UCSD-AML1 (cell line): ENCODE data around the gene TTC12.

Experiments
- DNase-seq: peaks from one replicate; lab custom pipeline; 2025; ENCODE audit not compliant: unreplicated experiment; lab: John Stamatoyannopoulos, UW

Gene TTC12, protein sequence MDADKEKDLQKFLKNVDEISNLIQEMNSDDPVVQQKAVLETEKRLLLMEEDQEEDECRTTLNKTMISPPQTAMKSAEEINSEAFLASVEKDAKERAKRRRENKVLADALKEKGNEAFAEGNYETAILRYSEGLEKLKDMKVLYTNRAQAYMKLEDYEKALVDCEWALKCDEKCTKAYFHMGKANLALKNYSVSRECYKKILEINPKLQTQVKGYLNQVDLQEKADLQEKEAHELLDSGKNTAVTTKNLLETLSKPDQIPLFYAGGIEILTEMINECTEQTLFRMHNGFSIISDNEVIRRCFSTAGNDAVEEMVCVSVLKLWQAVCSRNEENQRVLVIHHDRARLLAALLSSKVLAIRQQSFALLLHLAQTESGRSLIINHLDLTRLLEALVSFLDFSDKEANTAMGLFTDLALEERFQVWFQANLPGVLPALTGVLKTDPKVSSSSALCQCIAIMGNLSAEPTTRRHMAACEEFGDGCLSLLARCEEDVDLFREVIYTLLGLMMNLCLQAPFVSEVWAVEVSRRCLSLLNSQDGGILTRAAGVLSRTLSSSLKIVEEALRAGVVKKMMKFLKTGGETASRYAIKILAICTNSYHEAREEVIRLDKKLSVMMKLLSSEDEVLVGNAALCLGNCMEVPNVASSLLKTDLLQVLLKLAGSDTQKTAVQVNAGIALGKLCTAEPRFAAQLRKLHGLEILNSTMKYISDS

GRCh38 chr11:113314389-113315301, at the start of gene TTC12:
Gene TTC12 (plus strand): TSS chr11:113314583. CDS start chr11:113316258, 1,675 bp downstream.
- no peak for DNase-seq

DNA sequence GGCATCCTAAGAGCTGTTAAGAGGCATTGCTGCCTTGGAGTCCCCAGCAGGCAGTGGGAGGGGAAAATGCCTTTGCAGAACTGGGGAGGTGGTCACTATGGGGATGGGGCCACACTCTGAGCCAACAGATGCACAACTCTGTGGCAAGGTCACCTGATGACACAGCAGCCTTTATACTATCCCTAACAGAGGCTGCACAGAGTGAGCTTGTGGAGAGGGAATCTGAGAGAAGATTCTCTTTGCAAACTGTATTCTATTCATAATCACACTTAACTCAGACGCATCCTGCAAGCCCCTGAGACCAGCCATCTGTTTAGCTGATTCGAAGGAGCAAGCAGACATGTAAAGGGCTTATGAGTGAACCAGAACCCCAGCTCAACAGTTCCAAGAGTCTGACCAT, 49.0 kb upstream of the TTC12 start:
- DNase-seq, result no peak

GRCh38 chr11:113267493-113267892, 46.9 kb upstream of the TTC12 start:
- DNase-seq, result no peak

- no peak for DNase-seq
Observed at GRCh38 chr11:113269096-113269495, 45.3 kb upstream of the TTC12 start.

GRCh38 chr11:113269636-113270035, 44.7 kb upstream of the TTC12 start:
- DNase-seq, result no peak

- DNase-seq, result no peak
Observed at GRCh38 chr11:113270080-113270479, 44.3 kb upstream of the TTC12 start.

- DNase-seq, result no peak
Observed at GRCh38 chr11:113271551-113272245, 42.7 kb upstream of the TTC12 start.

DNA sequence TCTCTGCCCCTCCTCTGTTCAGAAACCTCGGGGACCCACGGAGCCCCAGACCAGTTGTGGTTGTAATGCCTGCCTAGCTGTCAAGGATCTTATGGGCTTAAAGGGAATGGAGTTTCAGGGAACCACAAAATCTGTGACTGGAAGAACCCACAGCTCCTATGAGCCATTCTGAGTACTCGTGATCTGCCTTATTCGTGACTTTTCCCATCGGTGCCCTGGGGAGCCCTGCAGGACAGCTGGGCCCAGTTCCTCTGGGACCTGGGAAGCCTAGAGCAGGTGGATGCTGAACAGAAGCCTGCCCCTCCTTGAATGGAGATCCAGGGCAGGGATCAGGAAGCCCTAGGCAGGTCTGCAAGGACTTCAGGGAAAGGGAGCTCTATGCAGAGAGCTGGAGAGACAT, 42.1 kb upstream of the TTC12 start:
- DNase-seq, result no peak

- no peak for DNase-seq
Observed at GRCh38 chr11:113272927-113273615, 41.3 kb upstream of the TTC12 start.

- no peak for DNase-seq
Observed at GRCh38 chr11:113273720-113274119, 40.7 kb upstream of the TTC12 start.

- no peak for DNase-seq
Observed at GRCh38 chr11:113274713-113275582, 39.4 kb upstream of the TTC12 start.

DNA sequence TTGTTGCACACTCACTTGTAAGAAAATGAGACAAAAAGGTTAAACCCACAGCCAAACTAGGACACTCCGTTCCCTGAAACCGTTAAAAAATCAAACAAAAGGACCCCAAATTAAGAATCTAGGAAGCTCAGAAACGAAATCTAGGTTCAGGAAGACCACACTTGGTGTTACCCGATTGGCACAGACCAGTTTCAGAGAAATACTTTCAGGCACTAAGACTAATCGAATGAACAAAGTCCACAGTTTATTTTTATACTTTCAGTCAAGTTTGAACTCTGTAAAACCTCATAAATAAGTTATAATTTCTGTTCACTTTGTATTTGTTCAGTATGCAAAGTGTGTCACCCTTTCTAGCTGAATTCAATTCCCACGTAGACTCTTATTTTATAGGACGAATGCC, 38.8 kb upstream of the TTC12 start:
- DNase-seq, result no peak

DNA sequence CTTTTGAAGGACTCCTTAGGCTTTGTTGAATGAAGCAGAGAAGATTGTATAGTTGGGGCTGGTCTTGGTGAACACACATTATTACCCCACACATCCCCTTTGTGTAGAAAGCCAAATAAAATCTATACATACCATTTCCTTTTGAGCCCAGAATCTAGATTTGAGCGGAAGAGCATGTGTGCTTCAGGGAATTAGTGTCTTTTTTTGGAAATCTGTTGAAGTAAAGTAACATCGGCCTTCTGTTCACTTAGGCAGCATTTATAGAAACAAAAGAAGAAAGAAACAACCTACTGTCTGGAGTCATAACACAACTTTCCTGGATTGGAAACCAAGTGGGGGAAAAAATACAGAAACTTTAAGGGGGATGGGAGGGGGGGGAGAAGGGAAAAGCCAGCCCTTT, 37.9 kb upstream of the TTC12 start:
- no peak for DNase-seq

- DNase-seq, result no peak
Observed at GRCh38 chr11:113277907-113278306, 36.5 kb upstream of the TTC12 start.

DNA sequence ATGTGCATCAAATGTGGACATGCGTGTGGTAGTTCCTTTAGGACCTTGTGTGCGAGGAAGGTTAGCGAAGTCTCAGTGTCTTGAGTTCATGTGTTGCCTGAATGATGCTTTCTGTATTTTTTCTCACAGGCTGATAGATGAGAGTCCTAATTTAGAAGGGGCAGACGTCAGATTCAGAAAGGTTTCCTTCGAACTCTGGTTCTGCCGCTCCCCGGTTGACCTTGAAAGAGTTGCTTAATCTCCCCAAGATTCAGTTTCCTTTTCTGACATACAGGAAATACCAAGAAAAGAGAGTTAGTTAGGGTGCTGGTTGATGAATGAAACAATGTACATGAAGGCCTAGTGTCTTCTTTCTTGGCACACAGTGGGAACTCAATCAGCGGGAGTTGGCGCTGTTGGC, 35.9 kb upstream of the TTC12 start:
- DNase-seq, result no peak

- DNase-seq, result no peak
Observed at GRCh38 chr11:113278925-113279324, 35.5 kb upstream of the TTC12 start.

DNA sequence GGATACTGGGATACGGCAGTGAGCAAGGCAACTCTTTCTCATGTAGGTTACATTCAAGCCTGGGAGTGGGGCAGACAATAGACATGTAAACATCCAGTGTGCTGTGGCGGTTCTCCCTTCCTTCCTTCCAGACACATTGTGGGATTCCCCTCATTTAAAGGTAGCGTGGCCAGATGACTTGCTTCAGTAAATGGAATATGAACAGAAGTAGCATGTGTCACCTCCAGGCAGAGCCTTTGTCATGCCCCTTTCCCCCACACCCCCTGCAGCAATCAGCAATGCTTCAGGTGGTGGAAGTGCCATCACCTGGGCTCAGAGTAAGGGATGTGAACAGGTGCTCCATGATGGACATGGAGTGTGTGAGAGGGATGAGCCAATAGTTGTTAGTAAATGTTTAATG, 34.8 kb upstream of the TTC12 start:
- DNase-seq, result no peak

DNA sequence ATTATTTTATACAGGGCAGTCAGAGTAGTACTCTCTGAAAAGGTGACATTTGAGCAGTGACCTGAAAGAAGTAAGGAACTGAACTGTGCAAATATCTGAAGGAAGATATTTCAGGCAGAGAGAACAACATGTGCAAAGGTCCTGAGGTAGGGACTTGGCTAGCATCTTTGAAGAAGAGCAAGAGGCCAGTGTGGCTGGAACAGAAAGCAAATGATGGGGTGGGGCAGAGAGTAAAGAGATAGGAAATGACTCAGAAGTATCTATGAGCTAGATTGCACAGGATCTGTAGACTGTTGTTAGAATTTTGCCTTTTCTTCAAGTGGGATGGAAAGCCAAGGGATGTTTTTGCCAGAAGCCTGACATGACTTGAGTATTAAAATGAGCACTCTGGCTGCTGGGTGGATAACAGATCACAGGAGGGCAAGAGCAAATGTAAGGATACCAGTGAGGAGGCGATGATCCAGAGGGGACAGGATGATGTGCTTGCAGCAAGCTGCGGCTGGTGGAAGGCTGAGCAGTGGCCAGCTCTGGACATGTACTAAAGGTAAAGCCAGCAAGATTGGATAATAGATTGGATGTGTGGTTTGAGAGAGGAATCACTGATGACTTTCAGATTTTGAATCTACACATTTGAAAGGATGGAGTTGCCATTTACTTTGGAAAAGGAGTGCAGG, 33.2 kb upstream of the TTC12 start:
- DNase-seq, result no peak
